Stimulated activated CD4-positive, alpha-beta T cell treated with anti-CD3 and anti-CD28 coated beads, TNF-alpha, amount 100 ng/mL, for 24 hours (primary cell): ENCODE data around the gene RUNDC1.

ENCODE experiments used
- DNase-seq, 3 experiments: peaks; one replicate each; pipeline ENCODE4 v3.0.0-alpha.2; 2020; ENCODE audit warnings: low read depth in 3 of 3

Gene RUNDC1

GRCh38 chr17:43018932-43019331 lies 38.6 kb downstream of the RUNDC1 start:
- DNase-seq = no peak

- no peak for DNase-seq
These were observed 39.1 kb downstream of the RUNDC1 start for GRCh38 chr17:43019418-43019817.

GRCh38 chr17:43020030-43020621 lies 39.8 kb downstream of the RUNDC1 start:
- no peak for DNase-seq

GRCh38 chr17:43020789-43021740 lies 40.7 kb downstream of the RUNDC1 start:
- no peak for DNase-seq

- DNase-seq = peak in 2 of 3 experiments; percentile 51 to 65
These were observed 41.6 kb downstream of the RUNDC1 start, which contains the start of gene VAT1 for GRCh38 chr17:43021741-43022512. VAT1 (minus strand) TSS chr17:43022385; CDS start chr17:43022322, 63 bp downstream.

GRCh38 chr17:43024407-43025289 lies 44.3 kb downstream of the RUNDC1 start, which contains the start of gene RND2:
RND2 (plus strand) TSS chr17:43025231; CDS start chr17:43025348, 117 bp downstream.
- peak; percentile 49 to 77 (median 60) for DNase-seq

GRCh38 chr17:43025290-43025657 lies 44.9 kb downstream of the RUNDC1 start:
- DNase-seq = no peak

- no peak for DNase-seq
These were observed 45.6 kb downstream of the RUNDC1 start for GRCh38 chr17:43025766-43026537.

GRCh38 chr17:43026595-43026994 lies 46.2 kb downstream of the RUNDC1 start:
- DNase-seq = no peak

- no peak for DNase-seq
These were observed 47.0 kb downstream of the RUNDC1 start for GRCh38 chr17:43027091-43028032.

GRCh38 chr17:43028221-43028861 lies 48.0 kb downstream of the RUNDC1 start:
- DNase-seq = no peak

GRCh38 chr17:43030137-43030767 lies 49.9 kb downstream of the RUNDC1 start:
- DNase-seq = no peak

GRCh38 chr17:43031666-43032065 lies 51.3 kb downstream of the RUNDC1 start:
- DNase-seq = no peak

GRCh38 chr17:43033948-43034881 lies 53.9 kb downstream of the RUNDC1 start:
- DNase-seq = no peak

- DNase-seq = no peak
These were observed 54.5 kb downstream of the RUNDC1 start for GRCh38 chr17:43034894-43035293.

GRCh38 chr17:43039646-43040045 lies 59.3 kb downstream of the RUNDC1 start:
- no peak for DNase-seq

GRCh38 chr17:43040655-43041054 lies 60.3 kb downstream of the RUNDC1 start:
- no peak for DNase-seq
